Parathyroid adenoma (tissue), 2 donors: ENCODE data around the gene FGGY.
"Not testable (repeated sequence)": the region's sequence is repeated elsewhere in the genome, so short reads cannot be mapped to it uniquely, and the experiment has no call there.

ENCODE experiments used
- H2AFZ ChIP-seq: fragments of 300-600 bp; sonication (generic); one replicate; pipeline ENCODE4 v1.7.0; 2017; ENCODE audit warnings: antibody characterized with exemption, mild to moderate bottlenecking
- H3K27ac ChIP-seq: fragments of 300-600 bp; sonication (generic); one replicate; pipeline ENCODE4 v1.7.0; 2017
- H3K27me3 ChIP-seq: fragments of 300-600 bp; sonication (generic); one replicate; pipeline ENCODE4 v1.7.0; 2017; ENCODE audit warnings: low read length; ENCODE audit not compliant: control insufficient read depth, insufficient read depth
- H3K36me3 ChIP-seq: fragments of 300-600 bp; sonication (generic); one replicate; pipeline ENCODE4 v1.7.0; 2017; ENCODE audit warnings: low read length; ENCODE audit not compliant: control insufficient read depth, insufficient read depth
- H3K4me1 ChIP-seq: fragments of 300-600 bp; sonication (generic); one replicate; pipeline ENCODE4 v1.7.0; 2017; ENCODE audit warnings: control low read depth
- H3K4me2 ChIP-seq: fragments of 300-600 bp; sonication (generic); one replicate; pipeline ENCODE4 v1.7.0; 2017; ENCODE audit warnings: low read length
- H3K4me3 ChIP-seq: fragments of 300-600 bp; sonication (generic); one replicate; pipeline ENCODE4 v1.7.0; 2017; ENCODE audit warnings: low read depth, low read length
- H3K79me2 ChIP-seq: fragments of 300-600 bp; sonication (generic); one replicate; pipeline ENCODE4 v1.7.0; 2017; ENCODE audit warnings: control low read depth
- H3K9ac ChIP-seq: fragments of 300-600 bp; sonication (generic); one replicate; pipeline ENCODE4 v1.7.0; 2017; ENCODE audit warnings: mild to moderate bottlenecking
- H3K9me3 ChIP-seq: fragments of 300-600 bp; sonication (generic); one replicate; pipeline ENCODE4 v1.7.0; 2017; ENCODE audit warnings: low read length; ENCODE audit not compliant: control insufficient read depth
- TF ChIP-seq, protein P1 (sequence below): fragments of 300-600 bp; sonication (generic); IDR thresholded peaks from one replicate; pipeline ENCODE4 v1.7.0; 2017; ENCODE audit warnings: antibody characterized with exemption, mild to moderate bottlenecking
- donor health status: primary hyperparathyroidism.

Gene FGGY

DNA sequence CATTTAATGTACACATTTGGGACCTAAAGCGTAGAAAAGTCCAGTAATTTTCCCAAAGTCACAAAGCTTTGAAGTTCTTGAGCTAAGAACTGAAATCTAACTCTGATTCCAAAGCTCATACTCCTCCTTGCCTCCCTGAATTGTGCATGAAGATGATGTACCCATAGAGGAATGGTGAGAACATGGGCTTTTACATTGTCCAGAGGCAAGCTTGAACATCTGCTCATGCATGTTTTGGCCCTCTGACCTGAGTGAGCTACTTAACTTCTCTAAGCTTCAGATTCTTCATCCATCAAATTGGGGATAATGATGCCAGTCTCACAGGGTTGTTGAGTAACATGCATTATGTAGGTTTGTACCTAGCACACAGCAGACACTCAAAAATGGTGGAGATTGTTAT, 259.5 kb downstream of the FGGY start:
- H3K36me3 ChIP-seq, result no peaks in the 10 kb centered on the region
- no peaks in the 10 kb centered on the region for H3K9me3 ChIP-seq
- TF ChIP-seq, protein P1, sequence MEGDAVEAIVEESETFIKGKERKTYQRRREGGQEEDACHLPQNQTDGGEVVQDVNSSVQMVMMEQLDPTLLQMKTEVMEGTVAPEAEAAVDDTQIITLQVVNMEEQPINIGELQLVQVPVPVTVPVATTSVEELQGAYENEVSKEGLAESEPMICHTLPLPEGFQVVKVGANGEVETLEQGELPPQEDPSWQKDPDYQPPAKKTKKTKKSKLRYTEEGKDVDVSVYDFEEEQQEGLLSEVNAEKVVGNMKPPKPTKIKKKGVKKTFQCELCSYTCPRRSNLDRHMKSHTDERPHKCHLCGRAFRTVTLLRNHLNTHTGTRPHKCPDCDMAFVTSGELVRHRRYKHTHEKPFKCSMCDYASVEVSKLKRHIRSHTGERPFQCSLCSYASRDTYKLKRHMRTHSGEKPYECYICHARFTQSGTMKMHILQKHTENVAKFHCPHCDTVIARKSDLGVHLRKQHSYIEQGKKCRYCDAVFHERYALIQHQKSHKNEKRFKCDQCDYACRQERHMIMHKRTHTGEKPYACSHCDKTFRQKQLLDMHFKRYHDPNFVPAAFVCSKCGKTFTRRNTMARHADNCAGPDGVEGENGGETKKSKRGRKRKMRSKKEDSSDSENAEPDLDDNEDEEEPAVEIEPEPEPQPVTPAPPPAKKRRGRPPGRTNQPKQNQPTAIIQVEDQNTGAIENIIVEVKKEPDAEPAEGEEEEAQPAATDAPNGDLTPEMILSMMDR, result no peak
- H2AFZ ChIP-seq, result no peak overlapping the region
- no peaks in the 10 kb centered on the region for H3K79me2 ChIP-seq
- no peak overlapping the region for H3K4me3 ChIP-seq
- H3K9ac ChIP-seq, result no peak overlapping the region
- no peaks in the 10 kb centered on the region for H3K4me1 ChIP-seq
- no peak overlapping the region for H3K27ac ChIP-seq
- no peaks in the 10 kb centered on the region for H3K27me3 ChIP-seq
- no peak overlapping the region for H3K4me2 ChIP-seq

DNA sequence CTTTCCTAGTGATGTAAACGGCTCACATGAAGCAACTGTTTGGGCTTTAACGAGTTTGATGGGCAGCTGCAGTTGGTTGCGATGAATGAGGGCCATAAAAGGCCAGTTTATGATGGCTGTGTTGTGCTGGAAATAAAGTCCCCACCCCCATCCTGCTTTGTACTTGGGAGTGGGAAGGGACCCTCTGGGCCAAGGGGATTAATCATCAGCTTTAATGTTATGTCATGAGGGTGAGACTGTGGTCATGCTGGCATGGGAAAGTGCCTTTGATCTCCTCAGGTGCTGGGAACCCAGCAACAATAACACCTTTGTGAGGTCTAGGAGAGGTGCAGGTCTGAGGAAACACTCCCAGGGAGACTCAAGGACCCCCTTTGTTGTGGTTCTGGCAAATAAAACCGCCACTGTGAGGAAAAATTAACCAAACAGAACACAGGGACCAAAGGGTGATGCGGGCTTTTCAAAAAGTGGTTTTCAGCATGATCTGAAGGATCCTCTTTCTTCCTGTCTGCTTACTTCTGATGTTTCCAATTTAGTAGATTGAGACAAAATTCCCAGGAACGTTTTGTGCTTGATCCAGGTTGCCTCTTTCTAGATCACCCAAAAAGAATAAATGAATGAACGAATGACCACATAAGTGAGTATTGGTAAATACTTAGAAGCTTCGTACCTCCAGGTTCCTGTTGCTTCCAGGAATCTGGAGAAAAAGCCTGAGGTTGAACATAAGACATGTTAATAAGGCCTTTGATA, 260.1 kb downstream of the FGGY start:
- no peaks in the 10 kb centered on the region for H3K79me2 ChIP-seq
- no peak overlapping the region for H2AFZ ChIP-seq
- no peaks in the 10 kb centered on the region for H3K9me3 ChIP-seq
- H3K27ac ChIP-seq, result no peak overlapping the region
- no peak overlapping the region for H3K4me3 ChIP-seq
- no peak overlapping the region for H3K9ac ChIP-seq
- no peaks in the 10 kb centered on the region for H3K27me3 ChIP-seq
- H3K36me3 ChIP-seq, result no peaks in the 10 kb centered on the region
- no peaks in the 10 kb centered on the region for H3K4me1 ChIP-seq
- TF ChIP-seq, protein P1, result no peak
- H3K4me2 ChIP-seq, result no peak overlapping the region

DNA sequence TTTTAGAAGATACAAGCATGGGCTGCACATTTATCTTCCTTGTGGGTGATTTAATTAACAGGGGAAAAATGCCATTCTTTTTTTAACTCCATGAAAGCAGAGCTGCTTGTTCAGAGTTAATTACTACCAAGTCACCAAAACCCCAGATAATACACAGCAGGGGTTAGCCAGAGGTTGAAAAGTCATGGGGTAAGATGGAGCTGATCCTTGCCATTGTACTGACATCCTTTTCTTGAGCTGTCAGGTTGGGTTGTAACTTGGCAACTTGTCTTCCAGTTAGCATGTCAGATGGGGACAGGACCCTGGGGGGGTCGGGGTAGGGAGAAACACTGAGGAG, 260.6 kb downstream of the FGGY start:
- Histone ChIP-seq H3K9me3 (no peaks in the 10 kb centered on the region), H3K4me3 (no peak overlapping the region)
- TF ChIP-seq, protein P1, result no peak

DNA sequence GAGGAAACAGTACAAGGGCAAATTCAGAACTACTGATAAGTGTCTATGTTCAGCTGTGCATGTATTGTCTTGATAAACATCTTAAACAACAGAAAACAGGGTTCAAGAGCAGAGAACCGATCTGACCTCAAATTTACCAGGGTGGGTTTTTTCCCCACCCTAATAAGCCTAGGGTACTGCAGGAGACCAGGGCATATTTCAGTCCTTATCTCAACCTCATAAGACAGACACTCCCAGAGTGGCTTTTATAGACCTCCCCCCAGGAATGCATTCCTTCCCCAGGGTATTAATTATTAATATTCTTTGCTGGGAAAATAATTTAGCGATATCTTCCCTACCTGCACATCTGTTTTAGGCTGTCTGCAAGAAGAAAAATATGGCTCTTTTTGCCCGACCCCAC, 261.7 kb downstream of the FGGY start:
- not testable (repeated sequence) for H3K9ac ChIP-seq, H3K4me3 ChIP-seq, H3K4me2 ChIP-seq, H3K4me1 ChIP-seq, H3K27ac ChIP-seq, H3K79me2 ChIP-seq, H3K36me3 ChIP-seq, H2AFZ ChIP-seq, H3K27me3 ChIP-seq, H3K9me3 ChIP-seq

More for the DNA sequence above, 260.6 kb downstream of the FGGY start:
- Histone ChIP-seq H3K4me2 (no peak overlapping the region), H3K36me3 (no peaks in the 10 kb centered on the region), H3K79me2 (no peaks in the 10 kb centered on the region), H3K27me3 (no peaks in the 10 kb centered on the region), H3K27ac (no peak overlapping the region), H3K4me1 (no peaks in the 10 kb centered on the region), H3K9ac (no peak overlapping the region), H2AFZ (no peak overlapping the region)

DNA sequence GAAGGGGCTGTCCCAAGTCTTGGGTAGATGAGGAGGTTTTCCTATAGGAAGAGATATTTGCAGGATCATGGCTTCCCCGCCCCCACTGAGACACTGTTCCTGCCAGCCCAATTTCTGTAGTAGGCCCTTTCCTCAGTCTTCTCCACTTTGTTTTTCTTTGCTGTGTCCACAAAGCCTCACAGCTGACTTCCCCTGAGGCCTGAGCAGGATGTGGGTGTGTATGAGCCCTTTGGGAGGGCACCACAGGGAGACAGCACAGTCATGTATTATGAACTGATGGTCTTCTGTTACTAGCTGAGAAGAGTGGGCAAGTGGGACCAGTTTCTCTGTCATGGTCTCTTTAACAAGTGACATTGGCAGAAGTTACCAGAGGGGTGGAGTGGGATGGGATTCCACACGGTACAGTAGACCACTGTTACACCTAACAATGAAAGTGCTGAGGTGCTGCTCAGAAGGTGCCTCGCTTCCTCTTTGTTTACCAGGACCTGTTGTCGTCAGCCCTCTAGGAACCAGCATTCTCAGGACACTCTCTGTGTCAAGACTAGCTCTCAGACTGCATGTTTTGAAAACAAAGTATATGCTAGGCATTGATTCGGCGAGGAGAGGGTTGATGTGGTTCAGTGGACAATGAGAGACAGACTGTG, 264.0 kb downstream of the FGGY start:
- Histone ChIP-seq H2AFZ (no peak overlapping the region), H3K36me3 (no peaks in the 10 kb centered on the region), H3K9ac (no peak overlapping the region), H3K4me3 (no peak overlapping the region), H3K4me1 (no peaks in the 10 kb centered on the region), H3K79me2 (no peaks in the 10 kb centered on the region), H3K4me2 (no peak overlapping the region), H3K9me3 (no peaks in the 10 kb centered on the region), H3K27me3 (no peaks in the 10 kb centered on the region), H3K27ac (no peak overlapping the region)
- TF ChIP-seq, protein P1, result no peak
